GM19467 (cell line): Measurements from ENCODE around the gene SLC30A7.

Source experiments
- ATAC-seq: cut with Tn5 transposase; IDR thresholded peaks from one replicate; pipeline ENCODE4 v1.9.1; 2021; ENCODE audit warnings: mild to moderate bottlenecking, moderate library complexity; ENCODE audit not compliant: unreplicated experiment

The SLC30A7 gene

DNA sequence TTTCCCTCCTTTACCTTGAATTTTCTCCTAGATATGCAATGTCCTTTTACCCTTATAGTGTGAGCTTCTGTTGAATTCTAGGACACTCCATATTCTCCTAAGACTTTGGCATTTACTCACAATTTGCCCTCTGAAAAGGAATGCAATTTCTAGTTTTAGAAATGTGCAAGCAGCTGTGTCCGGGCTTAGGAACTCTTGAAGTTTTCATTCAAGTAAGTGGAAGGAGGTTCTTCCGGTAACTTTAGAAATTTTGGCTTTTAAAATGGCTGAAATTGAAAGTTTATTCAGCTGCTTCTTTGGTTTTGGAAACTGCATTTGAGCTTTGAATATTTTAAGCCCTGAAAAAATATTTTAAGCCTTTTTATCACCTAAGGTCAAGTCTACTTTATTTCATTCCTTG is 73.4 kb downstream of the SLC30A7 start:
- ATAC-seq: no peak

DNA sequence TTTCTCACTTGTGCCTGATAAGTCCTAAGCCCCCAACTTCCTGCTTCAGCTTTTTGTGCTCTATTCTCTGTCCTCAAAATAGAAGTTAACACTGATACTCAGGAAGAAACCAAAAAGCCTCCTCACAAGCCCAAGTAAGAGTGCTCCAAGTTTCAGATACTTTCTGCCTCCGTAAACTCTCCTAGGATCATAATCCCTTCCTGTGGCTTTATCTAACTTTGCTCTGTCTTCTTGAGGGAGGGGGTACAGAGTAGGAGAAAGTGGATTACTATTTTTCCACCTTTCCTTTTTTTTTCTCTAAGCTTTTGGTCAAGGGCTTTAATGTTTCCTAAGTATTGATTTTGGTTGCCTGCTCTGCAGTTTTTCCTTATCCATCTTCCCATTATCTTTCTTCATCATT is 75.1 kb downstream of the SLC30A7 start:
- ATAC-seq: no peak

DNA sequence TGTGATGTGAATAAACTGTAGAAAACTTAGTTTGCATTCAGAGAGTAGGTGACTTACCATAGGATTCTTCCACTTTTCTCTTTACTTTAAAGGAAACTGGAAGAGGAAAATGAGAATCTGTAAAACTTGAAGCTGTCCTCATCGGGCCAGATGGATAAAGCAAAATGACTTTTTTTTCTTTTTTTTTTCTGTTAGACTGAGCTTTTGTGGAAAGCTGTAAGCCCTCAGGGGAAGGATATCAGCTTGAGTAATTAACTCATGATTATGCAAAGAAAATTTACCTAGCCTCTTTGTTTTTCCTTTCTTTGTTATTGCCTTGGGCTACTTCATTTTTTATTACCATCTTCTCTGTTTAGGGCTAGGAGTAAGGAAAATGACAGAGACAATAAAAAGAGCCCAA is 76.3 kb downstream of the SLC30A7 start:
- ATAC-seq: no peak

DNA sequence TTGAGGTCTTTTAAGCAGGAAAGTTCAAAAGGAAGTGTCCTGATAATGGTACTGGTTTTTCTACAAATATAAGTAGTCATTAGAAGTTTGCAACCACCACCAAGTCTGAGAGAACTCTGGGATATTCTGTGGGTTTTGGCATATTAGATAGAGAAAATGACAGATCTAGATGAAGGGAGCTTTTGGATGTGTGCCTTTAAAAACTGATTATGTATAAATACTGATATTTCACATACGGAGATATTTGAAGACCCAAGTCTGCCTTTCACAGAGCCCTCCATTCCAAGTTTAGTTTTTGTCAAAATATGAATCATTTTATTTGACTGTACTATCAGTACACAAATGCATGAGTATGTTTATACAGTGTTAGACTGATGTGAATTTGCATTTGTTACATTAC is 81.0 kb downstream of the SLC30A7 start:
- no peak for ATAC-seq

DNA sequence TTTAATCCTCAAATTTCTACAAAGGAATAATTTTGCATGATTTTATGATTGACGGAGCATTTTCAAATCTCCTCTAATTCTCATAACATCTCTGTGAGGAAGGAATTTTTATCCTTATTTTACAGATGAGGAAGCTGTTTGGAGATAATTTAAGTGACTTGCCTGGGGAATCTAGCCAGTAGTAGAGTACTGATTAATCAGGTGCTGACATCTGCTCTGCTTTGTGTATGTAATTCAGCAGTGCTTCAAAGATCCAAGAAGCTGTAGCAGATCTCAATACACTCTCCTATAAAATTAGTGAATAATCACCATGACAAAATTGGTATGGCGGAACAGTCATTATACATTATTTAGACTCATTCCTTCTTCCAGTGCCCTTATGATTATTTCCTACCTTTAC is 83.7 kb downstream of the SLC30A7 start:
- ATAC-seq: no peak

DNA sequence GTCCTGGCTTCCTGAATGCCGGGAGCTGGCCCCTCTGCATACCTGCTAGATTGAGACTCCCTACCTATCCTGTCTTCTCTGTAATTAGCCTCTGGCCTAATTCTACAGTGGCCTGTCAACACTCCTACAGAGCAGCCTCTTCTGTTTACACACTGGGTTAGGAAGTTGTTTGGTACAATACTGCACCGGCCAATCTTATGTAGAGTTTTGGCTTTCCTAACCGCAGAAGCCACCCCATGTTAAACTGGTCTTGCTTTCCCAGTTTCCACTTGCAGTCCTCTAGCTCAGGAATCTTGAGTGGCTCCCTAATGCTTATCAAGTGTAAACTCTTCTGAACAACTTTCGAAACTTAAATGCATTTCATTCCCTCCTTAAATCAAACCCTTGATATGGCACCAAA is 86.9 kb downstream of the SLC30A7 start:
- ATAC-seq: no peak

DNA sequence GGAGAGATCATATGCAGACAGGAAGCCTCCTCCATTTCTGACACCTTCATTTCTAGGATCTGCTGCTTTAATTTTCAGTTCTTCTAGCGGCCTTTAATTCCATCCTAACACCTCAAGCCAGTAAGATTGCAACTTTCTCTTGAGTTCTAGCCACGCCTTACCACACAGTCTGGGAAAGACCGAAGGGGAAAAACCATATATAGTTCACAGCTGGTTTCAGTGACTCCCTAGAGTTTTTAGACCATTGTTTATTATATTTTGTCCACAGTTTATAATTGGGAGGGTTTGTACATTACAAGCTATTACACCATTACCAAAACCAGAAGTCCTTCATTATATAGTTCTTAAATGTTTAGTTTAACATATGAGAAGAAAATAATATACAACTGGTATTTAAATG is 92.2 kb downstream of the SLC30A7 start:
- ATAC-seq: no peak

DNA sequence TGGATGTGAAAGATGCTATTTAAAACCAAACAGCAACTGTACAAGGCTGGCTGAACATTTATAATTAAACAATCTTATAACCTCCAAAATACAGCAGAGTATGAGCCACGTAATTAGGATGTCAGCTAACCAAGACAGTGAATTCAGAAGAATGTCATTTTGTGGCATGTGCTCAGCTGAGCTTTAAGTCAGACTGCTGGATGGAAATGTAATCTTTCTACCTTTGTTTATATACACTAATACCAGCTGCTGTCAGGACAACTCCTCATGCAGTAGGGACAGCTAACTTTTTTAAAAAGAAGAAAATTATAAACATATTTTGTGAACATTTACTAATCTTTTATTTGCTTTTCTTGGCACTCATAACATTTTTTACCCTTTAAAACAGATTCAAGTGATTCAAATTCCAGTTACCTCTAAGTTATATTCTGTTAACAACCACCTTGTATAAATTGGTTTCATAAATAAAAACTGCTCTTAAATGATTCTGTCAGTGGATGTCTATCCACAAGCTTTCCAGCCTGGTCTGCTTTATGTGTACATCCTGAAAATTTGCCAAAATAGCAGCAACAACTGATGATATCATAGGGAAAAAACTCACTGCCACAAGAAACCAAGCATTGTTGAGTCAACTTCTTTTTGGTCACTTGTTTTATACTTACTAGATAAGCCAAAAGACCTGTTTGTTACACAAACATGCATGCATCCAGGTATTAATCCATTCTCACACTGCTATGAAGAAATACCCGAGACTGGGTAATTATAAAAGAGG is 93.6 kb downstream of the SLC30A7 start:
- ATAC-seq: no peak

DNA sequence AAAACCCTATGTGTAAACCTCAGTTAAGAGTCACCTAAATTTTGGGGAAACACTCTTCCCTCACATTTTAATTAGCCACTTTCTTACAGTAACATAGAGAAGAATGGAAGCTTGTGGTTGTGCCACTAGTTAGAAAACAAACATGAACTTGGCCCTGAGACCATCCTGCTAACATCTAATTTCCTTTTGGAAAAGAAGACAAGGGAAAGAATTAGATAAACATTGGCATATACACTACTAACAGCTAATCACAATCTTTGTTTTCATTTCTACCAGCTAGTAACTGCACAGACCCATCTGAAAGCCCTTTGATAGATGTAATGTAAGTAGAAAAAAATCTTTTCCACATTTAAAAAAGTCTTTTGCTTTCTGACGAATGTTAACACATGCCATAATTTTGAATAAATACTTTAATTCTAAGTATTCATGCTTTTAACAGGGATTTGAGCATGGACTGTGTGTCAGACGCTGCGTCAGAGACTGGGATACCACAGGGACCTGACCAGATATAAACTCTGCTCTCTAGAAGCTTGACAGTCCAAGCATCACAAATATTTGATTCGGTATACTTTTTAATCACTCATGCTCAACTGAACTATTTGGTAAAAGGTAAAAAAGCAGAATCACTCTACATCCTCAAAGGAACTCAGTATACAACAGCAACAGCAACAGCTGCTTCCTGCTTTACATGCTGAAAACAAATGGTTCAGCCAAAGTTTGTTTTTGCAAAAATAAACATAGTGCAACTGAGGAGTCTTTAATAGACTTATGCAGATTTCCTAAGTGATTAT is 99.5 kb downstream of the SLC30A7 start:
- no peak for ATAC-seq

DNA sequence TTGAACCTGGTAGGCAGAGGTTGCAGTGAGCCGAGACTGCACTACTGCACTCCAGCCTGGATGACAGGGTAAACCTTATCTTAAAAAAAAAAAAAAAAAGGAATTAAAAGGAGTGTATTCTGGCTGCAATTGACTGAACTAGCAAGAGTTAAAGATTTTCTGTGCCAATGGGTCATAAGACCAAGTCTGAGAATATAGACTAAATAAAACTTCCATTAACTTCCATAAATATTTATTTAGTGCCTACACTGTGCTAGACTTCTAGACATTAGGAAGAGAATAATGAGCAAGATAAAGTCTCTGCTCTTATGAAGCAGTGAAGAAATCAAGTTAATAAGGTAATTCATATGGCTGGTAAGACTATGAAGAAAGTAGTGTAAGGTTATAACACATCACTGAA is 102.5 kb downstream of the SLC30A7 start:
- no peak for ATAC-seq

DNA sequence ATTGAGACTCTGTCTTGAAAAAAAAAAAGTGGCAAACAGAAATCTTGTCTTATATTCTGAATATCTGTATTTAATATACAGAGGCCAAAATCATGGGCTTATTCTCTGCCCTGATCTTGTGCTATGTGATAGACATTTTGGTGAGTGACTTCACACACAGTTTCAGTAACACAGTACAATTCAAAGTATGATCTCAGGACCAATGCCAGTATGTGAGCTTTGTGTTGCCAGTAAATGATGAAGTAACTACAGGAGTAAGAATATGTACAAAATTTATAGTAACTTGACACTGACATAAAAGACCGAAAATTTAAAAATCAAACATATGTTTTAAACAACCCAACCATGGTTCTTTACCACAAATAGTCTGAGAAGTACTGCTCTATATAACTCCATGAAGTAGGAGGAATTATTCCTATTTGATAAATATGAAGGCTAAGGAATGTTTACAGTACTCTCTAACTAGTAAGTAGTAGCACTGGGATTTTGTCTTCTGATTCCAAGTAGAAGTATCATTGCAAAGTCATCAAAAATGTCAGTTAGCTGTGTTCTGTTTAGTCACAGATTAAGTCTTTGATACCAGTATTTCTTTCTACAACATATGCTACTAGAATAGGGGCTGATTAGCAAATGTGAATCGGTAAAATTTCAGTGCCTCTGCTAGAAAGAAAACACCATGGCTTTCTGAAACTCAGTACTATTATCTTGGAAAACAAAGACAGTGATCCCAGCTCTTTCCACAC is 104.4 kb downstream of the SLC30A7 start:
- no peak for ATAC-seq

DNA sequence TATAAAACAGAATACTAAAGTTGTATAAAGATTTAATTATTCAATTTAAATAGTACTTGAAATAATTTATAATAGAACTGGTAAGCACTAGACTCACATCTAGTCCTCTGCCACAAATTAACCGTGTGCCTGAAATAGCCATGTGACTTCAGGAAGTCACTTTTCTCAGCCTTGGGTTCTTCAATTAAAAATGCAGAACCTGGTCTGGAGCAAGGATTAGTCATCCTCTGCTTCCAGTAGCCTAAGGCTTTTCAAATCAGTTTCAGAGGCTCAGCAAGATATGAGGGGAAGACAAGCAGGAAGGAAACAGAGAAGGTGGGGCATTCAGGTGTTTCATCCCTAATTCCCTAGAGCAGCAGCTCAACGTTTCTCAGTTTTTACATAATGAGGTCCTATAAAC is 106.7 kb downstream of the SLC30A7 start:
- ATAC-seq: no peak

DNA sequence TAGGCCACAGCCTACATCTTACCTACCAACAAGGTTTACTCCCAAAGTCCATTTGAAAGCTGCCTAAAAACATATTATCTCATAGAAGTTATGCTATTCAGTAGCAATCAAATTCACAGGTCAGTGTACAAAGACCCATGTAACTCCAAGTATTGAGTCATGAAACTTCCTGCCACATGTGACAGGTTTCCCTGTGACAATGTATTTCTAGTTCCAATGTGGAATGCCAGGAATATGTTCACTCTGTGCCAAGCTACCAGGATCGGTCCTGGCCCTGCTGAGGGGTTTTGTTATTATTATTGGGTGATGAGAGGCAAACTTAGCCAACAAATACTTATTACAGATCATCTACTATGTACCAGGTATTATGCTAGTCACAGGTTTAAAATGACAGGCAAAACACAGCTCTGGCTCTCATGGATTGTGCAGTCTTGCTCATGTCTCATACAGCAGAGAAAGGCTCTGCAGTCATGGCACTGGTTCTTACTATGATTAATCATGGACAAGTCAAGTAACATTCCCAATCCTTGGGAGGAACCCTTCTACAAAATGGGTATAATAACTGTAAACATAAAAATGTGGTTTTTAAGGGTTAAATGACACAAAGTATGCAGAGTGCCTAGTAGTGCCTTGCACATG is 107.2 kb downstream of the SLC30A7 start:
- no peak for ATAC-seq

DNA sequence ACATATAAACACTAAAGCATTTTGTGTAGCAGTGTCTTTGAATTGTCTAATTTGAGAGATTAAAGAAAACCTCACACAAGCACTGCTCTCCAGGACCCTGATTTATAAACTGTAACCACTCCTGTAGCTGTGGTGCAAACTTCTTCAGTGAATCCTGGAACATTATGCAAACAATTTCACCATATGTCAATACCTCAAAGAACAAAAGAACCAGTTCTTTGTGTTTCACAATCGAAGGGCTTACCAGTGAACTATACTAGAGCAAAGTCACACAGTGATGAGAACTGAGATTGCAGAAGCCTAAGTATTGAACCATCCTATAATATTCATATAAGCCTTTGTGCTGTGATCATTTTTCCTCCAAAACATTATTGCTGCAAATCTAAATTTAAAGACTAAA is 108.2 kb downstream of the SLC30A7 start:
- ATAC-seq: no peak

DNA sequence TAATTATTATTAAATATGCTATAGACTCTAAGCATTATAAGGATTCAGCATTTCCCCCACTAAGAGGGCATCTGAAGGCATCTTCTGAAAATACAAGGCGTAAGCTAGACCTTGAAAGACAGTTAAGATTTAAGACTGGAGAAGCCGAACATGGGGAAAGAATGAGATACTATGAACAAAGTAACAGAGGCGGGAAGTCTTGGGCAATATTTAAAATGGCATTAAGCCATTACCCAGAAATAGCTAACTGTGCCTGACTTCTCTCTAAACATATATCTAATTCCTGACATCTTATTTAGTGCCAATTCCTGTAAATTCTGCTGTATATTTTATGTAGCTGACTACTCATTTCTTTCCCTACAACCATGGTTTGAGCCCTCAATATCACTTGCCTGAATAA is 108.8 kb downstream of the SLC30A7 start:
- ATAC-seq: no peak

DNA sequence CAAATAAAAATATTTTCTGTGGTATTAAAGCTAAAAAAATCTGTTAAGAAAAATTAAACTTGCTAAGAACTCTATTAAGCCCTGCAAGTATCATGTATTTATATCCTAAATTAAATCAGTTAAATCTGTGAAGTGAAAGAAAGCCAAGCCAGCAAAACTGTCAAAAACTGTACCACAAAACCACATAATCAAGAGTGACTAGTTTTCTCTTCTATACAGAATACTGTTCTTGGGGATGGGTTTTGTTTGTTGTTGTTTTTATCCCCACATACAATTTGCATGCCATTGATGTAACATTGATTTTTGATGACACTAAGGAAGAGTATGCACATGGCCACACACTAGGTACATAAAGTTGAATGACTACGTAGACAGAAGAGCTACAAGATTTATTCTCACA is 109.3 kb downstream of the SLC30A7 start:
- ATAC-seq: no peak

DNA sequence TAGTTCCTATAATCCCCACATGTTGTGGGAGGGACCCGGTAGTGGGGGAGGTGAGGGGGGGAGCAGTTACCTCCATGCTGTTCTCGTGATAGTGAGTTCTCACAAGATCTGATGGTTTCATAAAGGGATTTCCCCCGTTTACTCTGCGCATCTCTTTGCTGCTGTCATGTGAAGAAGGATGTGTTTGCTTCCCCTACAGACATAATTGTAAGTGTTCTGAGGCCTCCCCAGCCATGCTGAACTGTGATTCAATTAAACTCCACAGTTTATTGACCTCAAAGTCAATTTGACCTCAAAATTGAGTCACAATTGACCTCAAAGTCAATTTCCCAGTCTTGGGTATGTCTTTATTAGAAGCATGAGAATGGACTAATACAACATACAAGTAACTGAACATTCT is 110.0 kb downstream of the SLC30A7 start:
- no peak for ATAC-seq

DNA sequence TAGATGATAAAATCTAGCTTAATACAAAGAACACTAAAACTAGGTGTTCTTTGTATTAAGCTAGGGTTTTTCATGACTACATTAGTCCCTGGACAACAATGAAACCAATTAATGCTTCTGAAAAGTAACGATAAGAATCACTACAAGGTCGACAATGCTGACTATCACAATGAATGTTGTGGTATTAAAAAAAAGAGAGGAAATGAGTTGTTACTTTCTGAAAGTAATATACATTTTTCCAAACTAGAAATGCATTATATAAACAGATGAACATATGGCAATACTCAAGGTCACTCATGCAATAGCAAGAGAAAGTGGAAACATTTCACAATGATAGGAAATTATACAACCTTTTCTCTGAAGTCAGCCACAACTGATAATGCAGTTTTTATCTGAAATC is 110.7 kb downstream of the SLC30A7 start:
- ATAC-seq: no peak

DNA sequence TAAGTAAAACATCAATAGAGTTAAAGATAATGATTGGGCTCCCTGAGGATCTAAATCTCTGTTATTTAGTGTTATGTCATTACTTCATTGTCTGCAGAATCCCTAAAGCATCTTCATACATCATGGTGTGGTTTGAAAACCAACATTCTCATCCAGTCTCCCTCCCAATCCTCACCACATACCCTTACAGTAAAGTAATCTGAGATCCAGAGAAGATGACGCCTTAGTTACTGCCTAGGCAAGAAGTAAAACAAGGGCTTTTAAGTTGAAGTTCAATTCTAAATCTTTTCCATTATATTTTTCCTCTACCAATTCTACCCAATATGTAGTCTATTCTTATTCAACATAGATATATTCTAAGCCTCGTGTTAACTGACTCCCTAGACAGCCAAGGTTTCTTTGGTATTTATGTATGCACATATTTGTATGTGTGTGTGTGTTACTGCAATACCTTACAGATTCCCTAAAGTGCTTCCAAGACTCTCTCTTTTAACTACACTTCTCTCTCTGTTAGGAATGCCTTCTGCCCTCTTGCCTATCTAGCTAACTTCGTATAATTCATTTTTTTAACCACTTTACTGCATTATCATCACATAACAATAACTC is 112.4 kb downstream of the SLC30A7 start:
- ATAC-seq: no peak

DNA sequence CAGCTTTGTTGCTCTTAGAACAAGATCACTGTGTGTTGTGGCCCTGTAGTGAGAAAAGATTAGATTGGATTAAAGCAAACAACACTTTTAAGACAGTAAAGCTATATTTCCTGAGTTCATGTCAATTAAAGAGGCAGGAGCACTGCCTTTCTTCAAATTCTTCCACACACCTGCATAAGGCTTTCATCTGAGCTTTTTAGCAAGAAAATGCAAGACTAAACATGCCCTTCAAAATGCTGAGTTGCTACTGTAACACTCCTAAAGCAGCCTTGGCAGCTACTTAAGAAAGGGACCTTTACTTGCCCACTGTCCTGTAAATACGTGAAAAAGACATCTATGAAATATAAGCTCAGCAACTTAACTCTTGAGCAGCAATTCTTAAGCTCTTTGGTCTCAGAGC is 117.9 kb downstream of the SLC30A7 start:
- no peak for ATAC-seq

DNA sequence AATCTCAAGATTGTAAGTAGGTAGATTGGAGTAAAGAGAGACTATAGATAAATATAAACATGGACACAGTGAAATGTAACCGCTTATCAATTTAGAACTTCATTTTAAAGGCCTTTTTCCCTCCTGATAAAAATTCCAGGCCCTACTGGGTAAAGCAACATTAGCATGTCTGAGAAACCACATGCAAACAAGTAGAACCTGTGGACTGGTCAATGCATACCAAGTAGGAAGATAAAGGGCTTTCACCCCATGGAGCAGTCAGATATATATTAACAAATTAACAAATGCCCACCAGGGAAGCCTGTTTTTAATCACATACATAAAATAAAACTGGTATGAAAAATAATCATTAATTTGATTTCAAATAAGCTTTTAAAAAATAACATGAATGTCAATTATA is 121.6 kb downstream of the SLC30A7 start:
- ATAC-seq: no peak
